Renal cortical epithelial cell (primary cell): ENCODE measurements around the gene MTOR. TPM values are rescaled to one million over a fixed set of nuclear protein-coding genes. Genes with fewer than 3 reads are reported as not detected.
"Not testable (repeated sequence)": the region's sequence is repeated elsewhere in the genome, so short reads cannot be mapped to it uniquely, and the experiment has no call there.

Experiments
- DNase-seq: peaks from one replicate; pipeline ENCODE4 v3.0.0-alpha.2; 2011; ENCODE audit warnings: low read depth
- total RNA-seq: library from RNA; depleted of rRNA; stranded (reverse); fragments of >200 nt; gene quantifications from 2 replicates; pipeline ENCODE4 v1.2.3, GENCODE V29; 2014

The MTOR gene
- total RNA-seq, 1 donor from 2014 or later = 105 TPM

GRCh38 chr1:11180342-11180744 lies 82.0 kb downstream of the MTOR start:
- DNase-seq = peak; percentile 93

- DNase-seq = peak; percentile 21
Measured at GRCh38 chr1:11179749-11180148, 82.6 kb downstream of the MTOR start.

GRCh38 chr1:11179125-11179524 lies 83.2 kb downstream of the MTOR start:
- no peak for DNase-seq

- DNase-seq = no peak
Measured at GRCh38 chr1:11178021-11179015, 84.0 kb downstream of the MTOR start.

GRCh38 chr1:11176081-11176706 lies 86.2 kb downstream of the MTOR start:
- DNase-seq = no peak

- no peak for DNase-seq
Measured at GRCh38 chr1:11175461-11175860, 86.9 kb downstream of the MTOR start.

- no peak for DNase-seq
Measured at GRCh38 chr1:11174261-11174942, 87.9 kb downstream of the MTOR start.

- DNase-seq = no peak
Measured at GRCh38 chr1:11170102-11170501, 92.2 kb downstream of the MTOR start.

GRCh38 chr1:11169202-11169601 lies 93.1 kb downstream of the MTOR start:
- peak; percentile 34 for DNase-seq

GRCh38 chr1:11168731-11169130 lies 93.6 kb downstream of the MTOR start:
- peak; percentile 38 for DNase-seq

GRCh38 chr1:11166744-11167143 lies 95.6 kb downstream of the MTOR start:
- DNase-seq = not testable (repeated sequence)

GRCh38 chr1:11162752-11163151 lies 99.6 kb downstream of the MTOR start:
- DNase-seq = not testable (repeated sequence)

- peak; percentile 84 for DNase-seq
Measured at GRCh38 chr1:11158720-11159321, 103.5 kb downstream of the MTOR start.

GRCh38 chr1:11158291-11158690 lies 104.1 kb downstream of the MTOR start:
- no peak for DNase-seq

GRCh38 chr1:11157867-11158266 lies 104.5 kb downstream of the MTOR start:
- no peak for DNase-seq

GRCh38 chr1:11157394-11157793 lies 105.0 kb downstream of the MTOR start:
- DNase-seq = no peak

- DNase-seq = no peak
Measured at GRCh38 chr1:11156963-11157362, 105.4 kb downstream of the MTOR start.

- no peak for DNase-seq
Measured at GRCh38 chr1:11156441-11156840, 105.9 kb downstream of the MTOR start.

- DNase-seq = no peak
Measured at GRCh38 chr1:11153184-11153583, 109.2 kb downstream of the MTOR start.

GRCh38 chr1:11152755-11153154 lies 109.6 kb downstream of the MTOR start:
- no peak for DNase-seq

- DNase-seq = no peak
Measured at GRCh38 chr1:11151826-11152612, 110.3 kb downstream of the MTOR start.
